ENCODE measurements around the gene CRIP1. TPM values are rescaled to one million over a fixed set of nuclear protein-coding genes. Genes with fewer than 3 reads are reported as not detected.
A peak's percentile ranks its signal among the peaks of the same experiment; 100 is the strongest.

Gene CRIP1
- total RNA-seq, 4 donors from 2014 or later = 8.2 to 35.6 (median 24.7) TPM

- Histone ChIP-seq H3K36me3 (peaks cover 25 to 88% (median 30%) of the 10 kb centered on the region in 3 donors), H3K27me3 (no peaks in the 10 kb centered on the region), H3K27ac (peak overlapping the region; percentile 49 to 72 (median 63)), H3K9me3 (no peaks in the 10 kb centered on the region), H3K4me1 (peaks cover 25 to 69% (median 50%) of the 10 kb centered on the region in 3 donors), H3K4me3 (no peak overlapping the region)
- 80 to 92% methylated on average over 2 to 7 of the region's 53 CpGs for WGBS, 2 donors
- intact Hi-C loops (cut with DNase I) = no loop called here
- DNase-seq = no peak
- TF ChIP-seq CTCF (IDR thresholded peaks at IDR 0.05) (no peak), POLR2A (IDR thresholded peaks at IDR 0.05) (no peak)
Observed at GRCh38 chr14:105466531-105467248, 20.0 kb upstream of the CRIP1 start.

DNA sequence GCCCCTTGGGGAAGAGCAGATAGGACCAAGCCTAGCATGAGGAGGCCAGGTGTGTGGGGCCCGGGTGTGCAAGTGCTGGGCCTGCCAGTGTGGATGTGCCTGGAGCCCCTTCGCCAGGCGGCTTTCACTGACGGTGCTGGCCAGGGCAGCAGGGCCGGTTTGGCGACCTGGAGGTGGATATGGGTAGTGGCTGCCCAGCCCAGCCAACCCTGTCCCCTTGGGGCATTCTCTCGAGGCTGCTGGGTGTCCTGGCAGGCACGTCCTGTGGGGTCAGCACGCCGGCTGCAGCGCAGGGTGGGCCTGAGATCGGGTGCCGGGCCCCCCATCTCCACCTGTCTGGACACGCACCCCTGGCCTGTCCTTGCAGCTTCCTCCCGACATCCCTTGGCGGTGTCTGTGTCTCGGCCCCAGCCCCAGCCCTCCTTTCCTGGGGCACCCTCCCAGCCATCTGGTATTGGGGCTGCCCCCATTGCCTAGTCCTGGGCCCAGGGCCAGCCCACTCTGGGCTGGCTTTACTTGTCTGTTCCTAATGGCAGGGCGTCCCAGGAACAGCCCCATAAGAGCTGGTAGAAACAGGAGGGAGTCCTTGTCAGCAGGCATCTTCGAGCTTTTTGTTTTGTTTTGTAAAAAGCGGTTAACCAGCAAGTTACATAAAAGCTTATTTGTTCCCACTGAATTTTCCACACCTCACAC, 19.3 kb upstream of the CRIP1 start:
- Histone ChIP-seq H3K4me1 (peaks cover 29 to 76% (median 56%) of the 10 kb centered on the region in 3 donors), H3K27me3 (no peaks in the 10 kb centered on the region), H3K4me3 (no peak overlapping the region), H3K9me3 (no peaks in the 10 kb centered on the region), H3K36me3 (peaks cover 25 to 81% (median 28%) of the 10 kb centered on the region in 3 donors), H3K27ac (peak overlapping the region; percentile 49 to 72 (median 63))
- DNase-seq = no peak
- no peak for TF ChIP-seq POLR2A (IDR thresholded peaks at IDR 0.05)
- no peak for TF ChIP-seq CTCF (IDR thresholded peaks at IDR 0.05)
- WGBS, 2 donors = 55 to 57% methylated on average over 4 to 5 of the region's 20 CpGs
- intact Hi-C loops (cut with DNase I) = no loop called here

- TF ChIP-seq POLR2A (IDR thresholded peaks at IDR 0.05) (no peak), CTCF (IDR thresholded peaks at IDR 0.05) (no peak)
- no peaks in the 10 kb centered on the region for H3K27me3 ChIP-seq
- peaks cover 35 to 82% (median 62%) of the 10 kb centered on the region in 3 donors for H3K4me1 ChIP-seq
- DNase-seq = no peak
- WGBS, 2 donors = 20% methylated on average over 1 of the region's 22 CpGs; no CpG with 5 or more reads in 1 of the 2 donors
- no peaks in the 10 kb centered on the region for H3K9me3 ChIP-seq
- no peak overlapping the region for H3K4me3 ChIP-seq
- H3K36me3 ChIP-seq = peaks cover 25 to 75% (median 28%) of the 10 kb centered on the region in 3 donors
- H3K27ac ChIP-seq = peak overlapping the region; percentile 22 to 72 (median 63)
- intact Hi-C loops (cut with DNase I) = no loop called here
Observed at GRCh38 chr14:105467942-105468471, 18.7 kb upstream of the CRIP1 start.

DNA sequence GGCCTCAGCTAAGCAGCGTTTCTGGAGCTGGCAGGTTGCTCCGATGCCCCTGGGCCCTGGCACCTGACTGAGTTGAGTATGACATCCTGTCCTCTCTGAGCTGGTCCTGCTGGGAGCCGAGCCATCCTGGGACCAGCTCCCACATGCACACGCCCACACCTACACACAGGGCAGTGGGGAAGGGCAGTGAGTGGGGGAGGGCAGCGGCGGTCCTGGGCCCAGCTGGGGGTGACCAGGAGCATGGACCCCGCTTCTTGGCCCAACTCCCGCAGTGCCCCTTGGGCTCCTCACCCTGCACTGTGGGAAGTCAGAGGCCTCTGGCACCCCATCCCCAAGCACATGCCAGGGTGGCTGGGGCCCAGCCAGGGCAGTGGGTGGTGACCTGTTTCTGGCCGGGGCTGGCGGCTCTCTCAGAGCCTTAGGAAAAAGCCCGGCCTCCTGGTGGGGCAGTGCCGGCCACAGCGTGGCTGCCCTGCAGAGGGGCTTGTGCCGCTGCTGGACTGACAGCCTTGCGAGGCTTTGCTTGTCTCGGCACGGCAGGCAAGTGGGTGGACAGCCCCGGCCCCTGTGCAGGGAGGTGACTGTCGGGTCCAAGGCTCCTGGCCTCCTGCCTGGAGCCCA, 18.0 kb upstream of the CRIP1 start:
- Histone ChIP-seq H3K9me3 (no peaks in the 10 kb centered on the region), H3K27ac (peak overlapping the region; percentile 22 to 72 (median 63)), H3K36me3 (peaks cover 18 to 68% (median 24%) of the 10 kb centered on the region in 3 donors), H3K27me3 (no peaks in the 10 kb centered on the region), H3K4me3 (no peak overlapping the region), H3K4me1 (peaks cover 42 to 90% (median 69%) of the 10 kb centered on the region in 3 donors)
- DNase-seq = no peak
- 61% methylated on average over 5 of the region's 19 CpGs; no CpG with 5 or more reads in 1 of the 2 donors for WGBS, 2 donors
- TF ChIP-seq CTCF (IDR thresholded peaks at IDR 0.05) = no peak
- intact Hi-C loops (cut with DNase I) = no loop called here

Data from esophagus squamous epithelium (tissue), 5 donors.